PC-9 (cell line): ENCODE results near the gene PFDN4.

ENCODE experiments used
- CTCF ChIP-seq: fragments of 200-600 bp; sonication (generic); conservative IDR thresholded peaks from 2 replicates; pipeline ENCODE4 v1.6.1; 2017; ENCODE audit warnings: mixed run types, antibody characterized with exemption, mild to moderate bottlenecking, moderate library complexity
- EZH2 ChIP-seq: fragments of 200-600 bp; sonication (generic); IDR thresholded peaks from 2 replicates; pipeline ENCODE4 v1.8.0; 2017; ENCODE audit warnings: antibody characterized with exemption, low read depth

- no peak for TF ChIP-seq CTCF
- no peak for TF ChIP-seq EZH2
Measured at GRCh38 chr20:54234991-54235390, 27.1 kb downstream of the PFDN4 start.
